H9 (cell line): ENCODE measurements around the gene ASCC3. TPM values are rescaled to one million over a fixed set of nuclear protein-coding genes. Genes with fewer than 3 reads are reported as not detected.

ENCODE experiments used
- DNase-seq: peaks from one replicate; pipeline ENCODE4 v3.0.0-alpha.2; 2017
- H2AFZ ChIP-seq: one replicate; pipeline ENCODE4 v1.6.1; 2013; ENCODE audit warnings: mild to moderate bottlenecking, low read length, control low read depth, moderate library complexity
- H2AK5ac ChIP-seq: 2 replicates; pipeline ENCODE4 v1.6.1; 2013; ENCODE audit warnings: low read length, control low read depth, mixed read lengths; ENCODE audit not compliant: insufficient read length
- H2BK120ac ChIP-seq: one replicate; pipeline ENCODE4 v1.6.1; 2013; ENCODE audit warnings: low read depth, mild to moderate bottlenecking, low read length, control low read depth, inconsistent platforms; ENCODE audit not compliant: poor library complexity, severe bottlenecking
- H2BK12ac ChIP-seq: 2 replicates; pipeline ENCODE4 v1.6.1; 2013; ENCODE audit warnings: low read length, control low read depth, mixed read lengths, low read depth; ENCODE audit not compliant: insufficient read length
- H2BK15ac ChIP-seq: 2 replicates; pipeline ENCODE4 v1.6.1; 2013; ENCODE audit warnings: low read depth, low read length, control low read depth
- H2BK20ac ChIP-seq: one replicate; pipeline ENCODE4 v1.6.1; 2013; ENCODE audit warnings: low read depth, mild to moderate bottlenecking, low read length, control low read depth, inconsistent platforms; ENCODE audit not compliant: poor library complexity, severe bottlenecking
- H2BK5ac ChIP-seq: 2 replicates; pipeline ENCODE4 v1.6.1; 2013; ENCODE audit warnings: low read length, control low read depth, mixed read lengths; ENCODE audit not compliant: insufficient read length
- H3K14ac ChIP-seq: 2 replicates; pipeline ENCODE4 v1.6.1; 2013; ENCODE audit warnings: low read length, control low read depth; ENCODE audit not compliant: insufficient read depth
- H3K18ac ChIP-seq: 2 replicates; pipeline ENCODE4 v1.6.1; 2013; ENCODE audit warnings: low read depth, mild to moderate bottlenecking, mixed read lengths, low read length, control low read depth; ENCODE audit not compliant: insufficient read length
- H3K23ac ChIP-seq: 2 replicates; pipeline ENCODE4 v1.6.1; 2013; ENCODE audit warnings: low read length, control low read depth, mixed read lengths, low read depth; ENCODE audit not compliant: insufficient read length
- H3K23me2 ChIP-seq: 2 replicates; pipeline ENCODE4 v1.6.1; 2013; ENCODE audit warnings: low read depth, mild to moderate bottlenecking, mixed read lengths, low read length, control low read depth; ENCODE audit not compliant: insufficient read length, poor library complexity, severe bottlenecking
- H3K27ac ChIP-seq: 2 replicates; pipeline ENCODE4 v1.5.1; 2013; ENCODE audit warnings: low read length, control low read depth, mixed read lengths, low read depth; ENCODE audit not compliant: insufficient read length
- H3K27me3 ChIP-seq: 2 replicates; pipeline ENCODE4 v1.6.1; 2013; ENCODE audit warnings: low read length, control low read depth, inconsistent platforms; ENCODE audit not compliant: insufficient read depth
- H3K4ac ChIP-seq: 2 replicates; pipeline ENCODE4 v1.6.1; 2013; ENCODE audit warnings: low read depth, mild to moderate bottlenecking, control low read depth, inconsistent platforms, low read length, moderate library complexity
- H3K4me1 ChIP-seq: 2 replicates; pipeline ENCODE4 v1.6.1; 2013; ENCODE audit warnings: low read length, control low read depth, inconsistent platforms; ENCODE audit not compliant: insufficient read depth
- H3K4me2 ChIP-seq: 2 replicates; pipeline ENCODE4 v1.6.1; 2013; ENCODE audit warnings: low read length, control low read depth, mixed read lengths; ENCODE audit not compliant: insufficient read length, insufficient read depth
- H3K56ac ChIP-seq: 2 replicates; pipeline ENCODE4 v1.6.1; 2013; ENCODE audit warnings: low read depth, mild to moderate bottlenecking, mixed read lengths, low read length, control low read depth; ENCODE audit not compliant: insufficient read length
- H3K79me1 ChIP-seq: 2 replicates; pipeline ENCODE4 v1.6.1; 2013; ENCODE audit warnings: low read depth, mild to moderate bottlenecking, moderate library complexity, low read length, control low read depth, inconsistent platforms; ENCODE audit not compliant: insufficient read depth, poor library complexity, severe bottlenecking
- H3K79me2 ChIP-seq: 2 replicates; pipeline ENCODE4 v1.6.1; 2013; ENCODE audit warnings: low read length, control low read depth, inconsistent platforms; ENCODE audit not compliant: insufficient read depth
- H3K9ac ChIP-seq: 2 replicates; pipeline ENCODE4 v1.6.1; 2013; ENCODE audit warnings: low read length, control low read depth, mixed read lengths; ENCODE audit not compliant: insufficient read length; ENCODE audit errors: extremely low read depth
- H3K9me3 ChIP-seq: one replicate; pipeline ENCODE4 v1.6.1; 2013; ENCODE audit warnings: low read depth, low read length, inconsistent platforms; ENCODE audit not compliant: control insufficient read depth
- H3T11ph ChIP-seq: one replicate; pipeline ENCODE4 v1.6.1; 2013; ENCODE audit warnings: mild to moderate bottlenecking, low read length, control low read depth, inconsistent platforms
- H4K20me1 ChIP-seq: one replicate; pipeline ENCODE4 v1.6.1; 2013; ENCODE audit not compliant: control insufficient read depth, insufficient read length, insufficient read depth
- H4K5ac ChIP-seq: 2 replicates; pipeline ENCODE4 v1.6.1; 2013; ENCODE audit warnings: low read depth, mild to moderate bottlenecking, mixed read lengths, low read length, control low read depth; ENCODE audit not compliant: insufficient read length
- H4K8ac ChIP-seq: replicated peaks from 2 replicates; pipeline ENCODE4 v1.6.1; 2013; ENCODE audit warnings: low read length, control low read depth, mixed read lengths, low read depth; ENCODE audit not compliant: insufficient read length
- H4K91ac ChIP-seq: 2 replicates; pipeline ENCODE4 v1.6.1; 2013; ENCODE audit warnings: low read depth, mild to moderate bottlenecking, moderate library complexity, mixed read lengths, low read length, control low read depth; ENCODE audit not compliant: insufficient read length
- H3K27ac Mint-ChIP-seq, 3 experiments: 2 replicates in 2 of 3; 3 replicates in 1 of 3; pipeline ENCODE4 v1.8.0; 2020 to 2021; ENCODE audit warnings: mixed read lengths in 3 of 3, mild to moderate bottlenecking in 1 of 3, moderate library complexity in 1 of 3
- H3K27me3 Mint-ChIP-seq: 2 replicates; pipeline ENCODE4 v1.8.0; 2021; ENCODE audit warnings: low read depth, mild to moderate bottlenecking, moderate library complexity, mixed read lengths
- H3K36me3 Mint-ChIP-seq, 3 experiments: 2 replicates in 2 of 3; 3 replicates in 1 of 3; pipeline ENCODE4 v1.8.0; 2020 to 2021; ENCODE audit warnings: low read depth in 3 of 3, mixed read lengths in 3 of 3; ENCODE audit not compliant: insufficient read depth in 1 of 3
- H3K4me1 Mint-ChIP-seq, 2 experiments: 2 replicates each; pipeline ENCODE4 v1.8.0; 2020; ENCODE audit warnings: mixed read lengths in 2 of 2
- H3K4me3 Mint-ChIP-seq, 2 experiments: 2 replicates in 1 of 2; 3 replicates in 1 of 2; pipeline ENCODE4 v1.8.0; 2020 to 2021; ENCODE audit warnings: mild to moderate bottlenecking in 2 of 2, mixed read lengths in 2 of 2, moderate library complexity in 1 of 2
- H3K9me3 Mint-ChIP-seq, 2 experiments: 2 replicates in 1 of 2; 3 replicates in 1 of 2; pipeline ENCODE4 v1.8.0; 2020; ENCODE audit warnings: mild to moderate bottlenecking in 2 of 2, mixed read lengths in 2 of 2, moderate library complexity in 1 of 2
- total RNA-seq: library from RNA; stranded (reverse); gene quantifications from 2 replicates; pipeline ENCODE4 v1.2.1, GENCODE V29; 2021
- TF ChIP-seq, protein P1 (sequence below): fragments of 200-600 bp; sonication (generic); conservative IDR thresholded peaks from 3 replicates; pipeline ENCODE4 v1.8.0; 2021; ENCODE audit warnings: antibody characterized with exemption, mild to moderate bottlenecking

The ASCC3 gene
- total RNA-seq, 1 experiment from 2014 or later: 63.8 TPM

DNA sequence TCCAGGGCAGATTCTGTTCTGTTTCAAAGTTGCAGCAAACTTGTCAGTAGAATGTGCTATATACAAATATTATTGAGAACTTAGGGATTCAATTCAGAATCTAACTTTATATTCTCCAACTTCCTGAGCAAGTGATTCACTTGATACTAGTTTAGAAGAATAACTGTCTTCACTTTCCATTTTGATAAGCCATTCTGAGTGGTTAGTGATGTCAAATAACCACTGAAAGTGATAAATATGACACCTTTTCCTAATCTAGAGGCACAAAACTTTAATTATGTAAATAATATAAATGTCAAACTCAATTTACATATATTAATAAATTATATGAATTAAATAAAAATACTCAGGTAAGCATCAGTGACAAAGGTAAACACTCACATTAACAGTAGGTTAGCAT is 395.9 kb downstream of the ASCC3 start:
- no peaks in the 10 kb centered on the region for H3K4me1 ChIP-seq
- TF ChIP-seq, protein P1, sequence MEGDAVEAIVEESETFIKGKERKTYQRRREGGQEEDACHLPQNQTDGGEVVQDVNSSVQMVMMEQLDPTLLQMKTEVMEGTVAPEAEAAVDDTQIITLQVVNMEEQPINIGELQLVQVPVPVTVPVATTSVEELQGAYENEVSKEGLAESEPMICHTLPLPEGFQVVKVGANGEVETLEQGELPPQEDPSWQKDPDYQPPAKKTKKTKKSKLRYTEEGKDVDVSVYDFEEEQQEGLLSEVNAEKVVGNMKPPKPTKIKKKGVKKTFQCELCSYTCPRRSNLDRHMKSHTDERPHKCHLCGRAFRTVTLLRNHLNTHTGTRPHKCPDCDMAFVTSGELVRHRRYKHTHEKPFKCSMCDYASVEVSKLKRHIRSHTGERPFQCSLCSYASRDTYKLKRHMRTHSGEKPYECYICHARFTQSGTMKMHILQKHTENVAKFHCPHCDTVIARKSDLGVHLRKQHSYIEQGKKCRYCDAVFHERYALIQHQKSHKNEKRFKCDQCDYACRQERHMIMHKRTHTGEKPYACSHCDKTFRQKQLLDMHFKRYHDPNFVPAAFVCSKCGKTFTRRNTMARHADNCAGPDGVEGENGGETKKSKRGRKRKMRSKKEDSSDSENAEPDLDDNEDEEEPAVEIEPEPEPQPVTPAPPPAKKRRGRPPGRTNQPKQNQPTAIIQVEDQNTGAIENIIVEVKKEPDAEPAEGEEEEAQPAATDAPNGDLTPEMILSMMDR: no peak
- H3K4me2 ChIP-seq: no peak overlapping the region
- H4K91ac ChIP-seq: no peak overlapping the region
- H3K23ac ChIP-seq: no peak overlapping the region
- H3K36me3 Mint-ChIP-seq: peaks cover 0 to 6% (median 5%) of the 10 kb centered on the region in 3 experiments; a peak in 3 of 7 replicates
- H2AFZ ChIP-seq: no peak overlapping the region
- no peak overlapping the region for H3K27ac Mint-ChIP-seq
- no peak overlapping the region for H2BK15ac ChIP-seq
- no peak overlapping the region for H3K18ac ChIP-seq
- no peak overlapping the region for H2BK5ac ChIP-seq
- no peak overlapping the region for H3K9ac ChIP-seq
- H3T11ph ChIP-seq: no peak overlapping the region
- H3K14ac ChIP-seq: no peak overlapping the region
- no peak overlapping the region for H3K4ac ChIP-seq
- H3K9me3 ChIP-seq: no peaks in the 10 kb centered on the region
- no peak overlapping the region for H4K5ac ChIP-seq
- no peak for DNase-seq
- H4K20me1 ChIP-seq: no peaks in the 10 kb centered on the region
- no peak overlapping the region for H3K56ac ChIP-seq
- H3K27me3 ChIP-seq: no peaks in the 10 kb centered on the region
- no peaks in the 10 kb centered on the region for H3K79me2 ChIP-seq
- H2BK12ac ChIP-seq: no peak overlapping the region
- no peaks in the 10 kb centered on the region for H3K4me1 Mint-ChIP-seq
- H3K27me3 Mint-ChIP-seq: peaks cover 6% of the 10 kb centered on the region
- no peak overlapping the region for H2BK120ac ChIP-seq
- peaks cover 6% of the 10 kb centered on the region in 2 experiments; a peak in 3 of 5 replicates for H3K9me3 Mint-ChIP-seq
- no peaks in the 10 kb centered on the region for H3K79me1 ChIP-seq
- no peak overlapping the region for H2AK5ac ChIP-seq
- no peaks in the 10 kb centered on the region for H3K23me2 ChIP-seq
- no peak overlapping the region for H2BK20ac ChIP-seq
- H4K8ac ChIP-seq: no peak overlapping the region
- H3K4me3 Mint-ChIP-seq: no peak overlapping the region
- H3K27ac ChIP-seq: no peak overlapping the region
